Measurements from ENCODE around the gene INPP5E.

INPP5E gene

DNA sequence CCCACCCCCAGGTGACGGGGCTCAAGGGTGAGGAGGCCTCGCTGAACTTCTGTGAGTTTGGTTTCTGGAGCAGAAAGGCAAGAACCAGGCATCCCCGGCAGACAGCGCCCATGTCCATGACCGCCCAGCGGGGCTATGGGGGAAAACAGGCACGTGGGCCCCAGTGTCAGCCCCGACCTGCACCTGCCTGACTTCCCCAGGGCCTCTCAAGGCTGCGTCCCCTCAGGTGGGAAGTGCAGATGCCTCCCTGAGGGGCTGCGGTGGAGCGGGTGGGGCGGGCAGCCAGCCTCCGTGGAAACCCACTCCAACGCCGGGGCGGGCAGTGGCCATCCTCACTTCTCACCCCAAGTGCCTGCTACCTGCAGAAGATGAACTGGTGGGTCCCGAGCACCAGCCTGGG lies 59.3 kb downstream of the INPP5E start:
- no peak for DNase-seq

DNA sequence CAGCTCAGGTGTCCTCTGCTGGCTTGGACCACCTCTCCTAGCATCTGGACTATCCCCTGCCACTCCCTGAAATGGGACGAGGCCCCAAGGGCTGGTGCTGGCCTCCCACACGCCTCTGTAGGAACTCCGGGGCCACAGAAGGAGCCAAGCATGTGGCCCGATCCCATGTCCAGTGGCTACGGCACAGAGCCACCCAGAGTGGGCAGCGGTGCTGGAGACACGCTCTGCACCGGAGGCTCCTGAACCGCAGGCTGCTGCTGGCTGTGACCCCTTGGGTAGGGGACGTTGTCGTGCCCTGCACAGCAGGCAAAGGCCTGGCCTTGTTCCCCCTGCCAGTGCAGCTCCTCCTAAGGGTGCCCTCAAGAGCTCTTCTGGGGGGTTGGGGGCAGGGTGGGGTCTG lies 59.8 kb downstream of the INPP5E start:
- DNase-seq = no peak

DNA sequence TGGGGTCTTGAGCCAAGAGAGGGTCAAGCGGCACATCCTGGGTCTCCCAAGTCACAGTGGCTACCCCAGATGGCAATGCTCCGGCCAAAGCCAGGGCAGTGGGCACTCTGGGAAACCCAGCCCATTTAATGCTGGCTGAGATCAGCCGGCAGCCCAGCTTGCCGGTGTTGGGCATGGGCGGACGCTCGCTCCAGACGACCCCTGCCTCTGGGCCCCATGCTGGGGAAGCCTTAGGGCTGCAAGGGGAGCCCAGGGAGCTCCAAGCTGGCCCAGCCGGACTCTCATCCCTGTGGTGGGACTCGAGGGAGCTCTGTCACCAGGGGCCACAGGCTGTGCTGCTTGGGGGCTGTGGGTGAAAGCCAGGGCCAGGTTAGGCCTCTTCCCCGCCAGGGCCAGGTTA lies 60.2 kb downstream of the INPP5E start:
- DNase-seq = no peak

DNA sequence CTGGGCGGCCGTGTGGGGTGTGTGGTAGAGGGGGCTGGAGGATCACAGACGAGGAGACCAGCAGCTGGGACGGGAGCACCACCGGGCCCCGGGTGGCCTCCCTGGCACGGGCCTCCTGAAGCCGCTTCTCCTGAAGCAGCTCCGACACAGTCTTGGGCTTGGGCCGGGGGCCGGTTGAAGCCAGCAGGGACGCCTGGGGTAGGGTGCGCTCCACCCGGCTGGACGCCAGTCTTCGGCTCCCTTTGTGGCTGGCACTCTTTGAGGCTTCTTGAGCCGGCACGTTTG lies 60.7 kb downstream of the INPP5E start:
- DNase-seq = no peak
